Measurements from ENCODE around the gene GMPS. TPM values are rescaled to one million over a fixed set of nuclear protein-coding genes. Genes with fewer than 3 reads are reported as not detected.

GMPS gene
- total and polyA plus RNA-seq, 9 of the 15 experiments (the other 6 are each of a cell fraction or from before 2014, with no cell fraction given): 73.7 to 282 (median 156) TPM

DNA sequence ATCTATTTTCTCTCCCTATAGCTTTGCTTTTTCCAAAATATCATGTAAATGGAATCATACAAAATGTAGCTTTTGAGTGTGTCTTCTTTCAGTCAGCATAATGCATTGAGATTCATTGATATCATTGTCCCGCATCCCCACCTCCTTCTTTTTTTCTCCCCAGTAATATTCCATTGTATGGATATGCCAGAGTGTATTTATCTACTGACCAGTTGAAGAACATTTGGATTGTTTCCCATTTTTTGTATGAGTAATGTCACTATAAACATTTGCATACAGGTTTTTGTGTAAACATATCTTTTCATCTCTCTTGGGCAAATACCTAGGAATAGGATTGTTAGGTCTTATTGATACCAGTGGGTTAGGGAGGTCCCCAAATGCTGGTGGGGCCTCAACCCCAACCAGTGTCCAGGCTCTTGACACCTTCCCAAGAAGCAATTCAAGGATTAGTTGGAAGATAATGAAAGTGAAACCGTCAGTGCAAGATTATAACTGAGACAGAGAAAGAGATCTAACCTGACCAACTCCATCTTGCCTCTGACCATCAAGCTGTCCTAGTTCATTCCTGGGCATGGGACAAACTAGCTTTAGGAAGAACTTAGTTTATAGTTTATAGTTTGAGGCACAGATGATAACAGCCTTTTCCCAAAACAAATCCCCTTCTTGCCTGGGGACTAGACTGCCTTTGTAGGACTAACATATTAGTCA is 8.8 kb upstream of the GMPS start (continued):
- TF ChIP-seq, protein P1, sequence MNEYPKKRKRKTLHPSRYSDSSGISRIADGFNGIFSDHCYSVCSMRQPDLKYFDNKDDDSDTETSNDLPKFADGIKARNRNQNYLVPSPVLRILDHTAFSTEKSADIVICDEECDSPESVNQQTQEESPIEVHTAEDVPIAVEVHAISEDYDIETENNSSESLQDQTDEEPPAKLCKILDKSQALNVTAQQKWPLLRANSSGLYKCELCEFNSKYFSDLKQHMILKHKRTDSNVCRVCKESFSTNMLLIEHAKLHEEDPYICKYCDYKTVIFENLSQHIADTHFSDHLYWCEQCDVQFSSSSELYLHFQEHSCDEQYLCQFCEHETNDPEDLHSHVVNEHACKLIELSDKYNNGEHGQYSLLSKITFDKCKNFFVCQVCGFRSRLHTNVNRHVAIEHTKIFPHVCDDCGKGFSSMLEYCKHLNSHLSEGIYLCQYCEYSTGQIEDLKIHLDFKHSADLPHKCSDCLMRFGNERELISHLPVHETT (CRISPR knock-in tag; conservative IDR thresholded peaks at IDR 0.05 in 1 of 2, IDR thresholded peaks at IDR 0.05 in 1 of 2): peak in 1 of 2 experiments; percentile 79; a peak in 2 of 4 replicates
- TF ChIP-seq, protein P2, sequence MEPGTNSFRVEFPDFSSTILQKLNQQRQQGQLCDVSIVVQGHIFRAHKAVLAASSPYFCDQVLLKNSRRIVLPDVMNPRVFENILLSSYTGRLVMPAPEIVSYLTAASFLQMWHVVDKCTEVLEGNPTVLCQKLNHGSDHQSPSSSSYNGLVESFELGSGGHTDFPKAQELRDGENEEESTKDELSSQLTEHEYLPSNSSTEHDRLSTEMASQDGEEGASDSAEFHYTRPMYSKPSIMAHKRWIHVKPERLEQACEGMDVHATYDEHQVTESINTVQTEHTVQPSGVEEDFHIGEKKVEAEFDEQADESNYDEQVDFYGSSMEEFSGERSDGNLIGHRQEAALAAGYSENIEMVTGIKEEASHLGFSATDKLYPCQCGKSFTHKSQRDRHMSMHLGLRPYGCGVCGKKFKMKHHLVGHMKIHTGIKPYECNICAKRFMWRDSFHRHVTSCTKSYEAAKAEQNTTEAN (CRISPR knock-in tag; IDR thresholded peaks at IDR 0.05): no peak
- TF ChIP-seq, protein P3, sequence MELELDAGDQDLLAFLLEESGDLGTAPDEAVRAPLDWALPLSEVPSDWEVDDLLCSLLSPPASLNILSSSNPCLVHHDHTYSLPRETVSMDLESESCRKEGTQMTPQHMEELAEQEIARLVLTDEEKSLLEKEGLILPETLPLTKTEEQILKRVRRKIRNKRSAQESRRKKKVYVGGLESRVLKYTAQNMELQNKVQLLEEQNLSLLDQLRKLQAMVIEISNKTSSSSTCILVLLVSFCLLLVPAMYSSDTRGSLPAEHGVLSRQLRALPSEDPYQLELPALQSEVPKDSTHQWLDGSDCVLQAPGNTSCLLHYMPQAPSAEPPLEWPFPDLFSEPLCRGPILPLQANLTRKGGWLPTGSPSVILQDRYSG (tag; conservative IDR thresholded peaks at IDR 0.05; ENCODE audit: low read depth): peak; percentile 92
- TF ChIP-seq, protein P4, sequence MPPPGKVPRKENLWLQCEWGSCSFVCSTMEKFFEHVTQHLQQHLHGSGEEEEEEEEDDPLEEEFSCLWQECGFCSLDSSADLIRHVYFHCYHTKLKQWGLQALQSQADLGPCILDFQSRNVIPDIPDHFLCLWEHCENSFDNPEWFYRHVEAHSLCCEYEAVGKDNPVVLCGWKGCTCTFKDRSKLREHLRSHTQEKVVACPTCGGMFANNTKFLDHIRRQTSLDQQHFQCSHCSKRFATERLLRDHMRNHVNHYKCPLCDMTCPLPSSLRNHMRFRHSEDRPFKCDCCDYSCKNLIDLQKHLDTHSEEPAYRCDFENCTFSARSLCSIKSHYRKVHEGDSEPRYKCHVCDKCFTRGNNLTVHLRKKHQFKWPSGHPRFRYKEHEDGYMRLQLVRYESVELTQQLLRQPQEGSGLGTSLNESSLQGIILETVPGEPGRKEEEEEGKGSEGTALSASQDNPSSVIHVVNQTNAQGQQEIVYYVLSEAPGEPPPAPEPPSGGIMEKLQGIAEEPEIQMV (tag; conservative IDR thresholded peaks at IDR 0.05; ENCODE audit: low read depth): peak; percentile 79; the same call in 1 of the 2 replicates
- TF ChIP-seq, protein P5, sequence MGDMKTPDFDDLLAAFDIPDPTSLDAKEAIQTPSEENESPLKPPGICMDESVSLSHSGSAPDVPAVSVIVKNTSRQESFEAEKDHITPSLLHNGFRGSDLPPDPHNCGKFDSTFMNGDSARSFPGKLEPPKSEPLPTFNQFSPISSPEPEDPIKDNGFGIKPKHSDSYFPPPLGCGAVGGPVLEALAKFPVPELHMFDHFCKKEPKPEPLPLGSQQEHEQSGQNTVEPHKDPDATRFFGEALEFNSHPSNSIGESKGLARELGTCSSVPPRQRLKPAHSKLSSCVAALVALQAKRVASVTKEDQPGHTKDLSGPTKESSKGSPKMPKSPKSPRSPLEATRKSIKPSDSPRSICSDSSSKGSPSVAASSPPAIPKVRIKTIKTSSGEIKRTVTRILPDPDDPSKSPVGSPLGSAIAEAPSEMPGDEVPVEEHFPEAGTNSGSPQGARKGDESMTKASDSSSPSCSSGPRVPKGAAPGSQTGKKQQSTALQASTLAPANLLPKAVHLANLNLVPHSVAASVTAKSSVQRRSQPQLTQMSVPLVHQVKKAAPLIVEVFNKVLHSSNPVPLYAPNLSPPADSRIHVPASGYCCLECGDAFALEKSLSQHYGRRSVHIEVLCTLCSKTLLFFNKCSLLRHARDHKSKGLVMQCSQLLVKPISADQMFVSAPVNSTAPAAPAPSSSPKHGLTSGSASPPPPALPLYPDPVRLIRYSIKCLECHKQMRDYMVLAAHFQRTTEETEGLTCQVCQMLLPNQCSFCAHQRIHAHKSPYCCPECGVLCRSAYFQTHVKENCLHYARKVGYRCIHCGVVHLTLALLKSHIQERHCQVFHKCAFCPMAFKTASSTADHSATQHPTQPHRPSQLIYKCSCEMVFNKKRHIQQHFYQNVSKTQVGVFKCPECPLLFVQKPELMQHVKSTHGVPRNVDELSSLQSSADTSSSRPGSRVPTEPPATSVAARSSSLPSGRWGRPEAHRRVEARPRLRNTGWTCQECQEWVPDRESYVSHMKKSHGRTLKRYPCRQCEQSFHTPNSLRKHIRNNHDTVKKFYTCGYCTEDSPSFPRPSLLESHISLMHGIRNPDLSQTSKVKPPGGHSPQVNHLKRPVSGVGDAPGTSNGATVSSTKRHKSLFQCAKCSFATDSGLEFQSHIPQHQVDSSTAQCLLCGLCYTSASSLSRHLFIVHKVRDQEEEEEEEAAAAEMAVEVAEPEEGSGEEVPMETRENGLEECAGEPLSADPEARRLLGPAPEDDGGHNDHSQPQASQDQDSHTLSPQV (IDR thresholded peaks at IDR 0.05): peak; percentile 85
- TF ChIP-seq ZSCAN32 (CRISPR knock-in tag; IDR thresholded peaks at IDR 0.05) (no peak), ZNF165 (CRISPR knock-in tag; IDR thresholded peaks at IDR 0.05; ENCODE audit: borderline replicate concordance) (no peak), MCM5 (IDR thresholded peaks at IDR 0.05; ENCODE audit: low read depth) (no peak), PTTG1 (tag; IDR thresholded peaks at IDR 0.05; ENCODE audit: low read depth) (peak; percentile 91), ETV1 (tag; conservative IDR thresholded peaks at IDR 0.05; ENCODE audit: low read depth) (peak; percentile 54), SMAD4 (CRISPR knock-in tag; conservative IDR thresholded peaks at IDR 0.05) (peak; percentile 75), TCFL5 (CRISPR knock-in tag; conservative IDR thresholded peaks at IDR 0.05) (no peak), ZKSCAN1 (IDR thresholded peaks at IDR 0.05; ENCODE audit: low read depth, low read length) (no peak)
- TF ChIP-seq, protein P6, sequence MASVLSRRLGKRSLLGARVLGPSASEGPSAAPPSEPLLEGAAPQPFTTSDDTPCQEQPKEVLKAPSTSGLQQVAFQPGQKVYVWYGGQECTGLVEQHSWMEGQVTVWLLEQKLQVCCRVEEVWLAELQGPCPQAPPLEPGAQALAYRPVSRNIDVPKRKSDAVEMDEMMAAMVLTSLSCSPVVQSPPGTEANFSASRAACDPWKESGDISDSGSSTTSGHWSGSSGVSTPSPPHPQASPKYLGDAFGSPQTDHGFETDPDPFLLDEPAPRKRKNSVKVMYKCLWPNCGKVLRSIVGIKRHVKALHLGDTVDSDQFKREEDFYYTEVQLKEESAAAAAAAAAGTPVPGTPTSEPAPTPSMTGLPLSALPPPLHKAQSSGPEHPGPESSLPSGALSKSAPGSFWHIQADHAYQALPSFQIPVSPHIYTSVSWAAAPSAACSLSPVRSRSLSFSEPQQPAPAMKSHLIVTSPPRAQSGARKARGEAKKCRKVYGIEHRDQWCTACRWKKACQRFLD (CRISPR knock-in tag; IDR thresholded peaks at IDR 0.05): peak; percentile 36; the same call in 1 of the 2 replicates

Data from K562 (cell line).